Measurements from ENCODE around the gene TMEM169. TPM values are rescaled to one million over a fixed set of nuclear protein-coding genes. Genes with fewer than 3 reads are reported as not detected.
A peak's percentile ranks its signal among the peaks of the same experiment; 100 is the strongest.

The TMEM169 gene
- total RNA-seq, 6 experiments from 2014 or later: 0.29 to 2.7 (median 1.0) TPM

- H3K27me3 ChIP-seq: no peaks in the 10 kb centered on the region
Measured at GRCh38 chr2:216109962-216110614, 28.4 kb downstream of the TMEM169 start.

GRCh38 chr2:216110620-216111019 is 28.9 kb downstream of the TMEM169 start:
- H3K27me3 ChIP-seq: no peaks in the 10 kb centered on the region
- TF ChIP-seq CTCF (IDR thresholded peaks at IDR 0.05) (no peak), POLR2A (IDR thresholded peaks at IDR 0.05) (no peak)
- H3K4me3 ChIP-seq: peak overlapping the region in 2 of 3 donors; percentile 91 to 93
- peaks cover 0 to 20% (median 9%) of the 10 kb centered on the region in 4 donors for H3K4me1 ChIP-seq
- H3K9me3 ChIP-seq: no peaks in the 10 kb centered on the region
- intact Hi-C loops (cut with DNase I): loop anchor here in 1 of 2 donors (10.0 kb wide), 1 partner anchor 294 kb away; no protein-coding TSS in a partner anchor
- DNase-seq: no peak
- H3K36me3 ChIP-seq: peaks cover 0 to 31% (median 7%) of the 10 kb centered on the region in 4 donors
- WGBS (ENCODE audit: insufficient coverage, low coverage, low lambda C conversion rate, missing lambda C conversion rate): 4% methylated on average over 1 of the region's 1 CpG
- H3K27ac ChIP-seq: peak overlapping the region in 2 of 3 donors; percentile 25 to 73
- no peak for ATAC-seq

More at GRCh38 chr2:216109962-216110614, 28.4 kb downstream of the TMEM169 start:
- DNase-seq: no peak
- Histone ChIP-seq H3K9me3 (no peaks in the 10 kb centered on the region), H3K27ac (peak overlapping the region; percentile 59 to 88 (median 73)), H3K36me3 (peaks cover 0 to 31% (median 7%) of the 10 kb centered on the region in 4 donors), H3K4me3 (peak overlapping the region; percentile 82 to 93 (median 91)), H3K4me1 (peaks cover 0 to 19% (median 8%) of the 10 kb centered on the region in 4 donors)
- peak; percentile 34 to 61 (median 50) for ATAC-seq
- intact Hi-C loops (cut with DNase I): loop anchor here in 1 of 2 donors (10.0 kb wide), 1 partner anchor 295 kb away; no protein-coding TSS in a partner anchor
- WGBS (ENCODE audit: insufficient coverage, low coverage, low lambda C conversion rate, missing lambda C conversion rate): 0% methylated on average over 10 of the region's 10 CpGs
- TF ChIP-seq CTCF (IDR thresholded peaks at IDR 0.05): peak; percentile 53 to 67 (median 63)
- TF ChIP-seq POLR2A (IDR thresholded peaks at IDR 0.05): no peak

DNA sequence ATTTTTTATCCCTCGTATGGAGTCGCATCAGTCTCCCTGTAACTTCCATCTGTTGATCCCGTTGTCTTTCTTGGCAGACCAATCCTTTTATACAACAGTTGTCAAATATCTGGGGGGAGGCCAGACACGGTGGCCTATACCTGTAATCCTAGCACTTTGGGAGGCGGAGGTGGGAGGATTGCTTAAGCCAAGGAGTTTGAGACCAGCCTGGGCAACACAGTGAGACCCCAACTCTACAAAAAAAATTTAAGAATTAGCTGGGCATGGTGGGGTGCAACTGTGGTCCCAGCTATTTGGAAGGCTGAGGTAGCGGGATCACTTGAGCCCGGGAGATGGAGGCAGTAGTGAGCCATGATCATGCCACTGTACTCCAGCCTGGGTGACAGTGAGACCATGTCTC is 29.4 kb downstream of the TMEM169 start:
- TF ChIP-seq POLR2A (IDR thresholded peaks at IDR 0.05): no peak
- no peak for TF ChIP-seq CTCF (IDR thresholded peaks at IDR 0.05)
- H3K27me3 ChIP-seq: no peaks in the 10 kb centered on the region
- peaks cover 0 to 31% (median 7%) of the 10 kb centered on the region in 4 donors for H3K36me3 ChIP-seq
- H3K27ac ChIP-seq: no peak overlapping the region
- ATAC-seq: no peak
- no peak overlapping the region for H3K4me3 ChIP-seq
- H3K4me1 ChIP-seq: peaks cover 0 to 24% (median 9%) of the 10 kb centered on the region in 4 donors
- 45% methylated on average over 7 of the region's 7 CpGs for WGBS (ENCODE audit: insufficient coverage, low coverage, low lambda C conversion rate, missing lambda C conversion rate)
- DNase-seq: no peak
- no peaks in the 10 kb centered on the region for H3K9me3 ChIP-seq
- intact Hi-C loops (cut with DNase I): loop anchor here in 1 of 2 donors (10.0 kb wide), 1 partner anchor 294 kb away; no protein-coding TSS in a partner anchor

DNA sequence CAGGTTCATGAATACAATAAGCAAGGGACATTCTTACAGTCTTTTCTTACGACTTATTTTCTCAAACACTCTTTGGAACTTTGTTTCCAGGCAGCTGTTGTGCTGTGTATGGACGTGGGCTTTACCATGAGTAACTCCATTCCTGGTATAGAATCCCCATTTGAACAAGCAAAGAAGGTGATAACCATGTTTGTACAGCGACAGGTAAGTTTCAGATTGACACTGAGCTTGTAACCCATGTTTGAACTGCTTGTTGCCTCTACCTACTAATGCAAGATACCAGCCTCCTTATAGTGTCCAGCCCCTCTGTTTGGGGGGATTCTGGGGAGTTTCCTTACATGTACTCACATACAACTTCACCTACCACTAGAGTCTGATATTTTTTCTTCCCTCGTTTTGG is 31.2 kb downstream of the TMEM169 start:
- H3K4me1 ChIP-seq: peaks cover 0 to 29% (median 12%) of the 10 kb centered on the region in 4 donors

More for the DNA sequence above, 31.2 kb downstream of the TMEM169 start:
- WGBS (ENCODE audit: insufficient coverage, low coverage, low lambda C conversion rate, missing lambda C conversion rate): 67% methylated on average over 3 of the region's 4 CpGs
- TF ChIP-seq CTCF (IDR thresholded peaks at IDR 0.05) (no peak), POLR2A (IDR thresholded peaks at IDR 0.05) (no peak)
- DNase-seq (no peak), ATAC-seq (no peak)
- Histone ChIP-seq H3K4me3 (no peak overlapping the region), H3K36me3 (peaks cover 0 to 31% (median 7%) of the 10 kb centered on the region in 4 donors), H3K9me3 (no peaks in the 10 kb centered on the region), H3K27ac (no peak overlapping the region), H3K27me3 (no peaks in the 10 kb centered on the region)
- intact Hi-C loops (cut with DNase I): loop anchor here in 1 of 2 donors (10.0 kb wide), 1 partner anchor 292 kb away; no protein-coding TSS in a partner anchor

Measured in right lobe of liver (tissue), 6 donors.